CD4-positive, alpha-beta T cell treated with Interleukin-21 for 1 hour (primary cell): ENCODE measurements around the gene PLXNB3.
"Not testable (repeated sequence)": the region's sequence is repeated elsewhere in the genome, so short reads cannot be mapped to it uniquely, and the experiment has no call there.

Source experiments
- DNase-seq: peaks from one replicate; pipeline ENCODE4 v3.0.0-alpha.2; 2020

The PLXNB3 gene

GRCh38 chrX:153733651-153734240 is 30.3 kb upstream of the PLXNB3 start:
- DNase-seq: no peak

GRCh38 chrX:153734871-153735270 is 29.2 kb upstream of the PLXNB3 start:
- DNase-seq: no peak

- DNase-seq: peak; percentile 49
Measured at GRCh38 chrX:153735274-153735673, 28.8 kb upstream of the PLXNB3 start.

GRCh38 chrX:153736071-153736820 is 27.8 kb upstream of the PLXNB3 start:
- no peak for DNase-seq

- DNase-seq: no peak
Measured at GRCh38 chrX:153736871-153737441, 27.1 kb upstream of the PLXNB3 start.

- no peak for DNase-seq
Measured at GRCh38 chrX:153738056-153738605, 25.9 kb upstream of the PLXNB3 start.

- no peak for DNase-seq
Measured at GRCh38 chrX:153739754-153740486, 24.1 kb upstream of the PLXNB3 start.

- no peak for DNase-seq
Measured at GRCh38 chrX:153740631-153741222, 23.3 kb upstream of the PLXNB3 start.

GRCh38 chrX:153741446-153741845 is 22.6 kb upstream of the PLXNB3 start:
- no peak for DNase-seq

GRCh38 chrX:153742111-153742510 is 21.9 kb upstream of the PLXNB3 start:
- not testable (repeated sequence) for DNase-seq

GRCh38 chrX:153742796-153743467 is 21.1 kb upstream of the PLXNB3 start:
- DNase-seq: not testable (repeated sequence)

- DNase-seq: not testable (repeated sequence)
Measured at GRCh38 chrX:153743468-153744209, 20.4 kb upstream of the PLXNB3 start.

GRCh38 chrX:153744210-153745066 is 19.6 kb upstream of the PLXNB3 start:
- DNase-seq: no peak

- DNase-seq: not testable (repeated sequence)
Measured at GRCh38 chrX:153745067-153745433, 19.0 kb upstream of the PLXNB3 start.

- DNase-seq: no peak
Measured at GRCh38 chrX:153746359-153746758, 17.7 kb upstream of the PLXNB3 start.

- not testable (repeated sequence) for DNase-seq
Measured at GRCh38 chrX:153746991-153747390, 17.1 kb upstream of the PLXNB3 start.

GRCh38 chrX:153749017-153749416 is 15.0 kb upstream of the PLXNB3 start:
- not testable (repeated sequence) for DNase-seq

GRCh38 chrX:153750127-153750774 is 13.8 kb upstream of the PLXNB3 start:
- DNase-seq: no peak

- DNase-seq: no peak
Measured at GRCh38 chrX:153755136-153755535, 8.9 kb upstream of the PLXNB3 start.

- DNase-seq: no peak
Measured at GRCh38 chrX:153761863-153762262, 2.2 kb upstream of the PLXNB3 start.
